ENCODE measurements around the gene PLCL1. TPM values are rescaled to one million over a fixed set of nuclear protein-coding genes. Genes with fewer than 3 reads are reported as not detected.
A peak's percentile ranks its signal among the peaks of the same experiment; 100 is the strongest.

The PLCL1 gene
- total RNA-seq, 2 donors from 2014 or later: 2.0 to 2.9 TPM

DNA sequence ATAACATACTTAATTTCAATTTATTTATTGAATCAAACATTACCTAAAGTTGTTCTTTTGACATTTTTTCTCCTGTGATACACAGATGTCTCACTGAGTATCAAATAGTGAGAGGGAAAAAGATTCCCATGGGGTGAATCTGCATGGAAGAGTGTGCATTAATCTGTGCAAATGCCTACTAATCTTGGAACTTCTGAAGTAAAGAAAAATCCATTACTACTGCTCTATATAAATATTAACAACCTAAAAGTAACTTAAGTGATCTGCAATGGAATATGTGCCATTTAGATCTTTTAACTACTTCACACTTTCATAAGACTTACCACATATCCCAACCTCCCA, 125.5 kb downstream of the PLCL1 start:
- H3K27me3 ChIP-seq: no peaks in the 10 kb centered on the region
- no peak overlapping the region for H3K4me3 ChIP-seq
- no peaks in the 10 kb centered on the region for H3K4me1 ChIP-seq
- DNase-seq: no peak
- no peak for TF ChIP-seq POLR2A (IDR thresholded peaks at IDR 0.05)
- TF ChIP-seq, protein P1, sequence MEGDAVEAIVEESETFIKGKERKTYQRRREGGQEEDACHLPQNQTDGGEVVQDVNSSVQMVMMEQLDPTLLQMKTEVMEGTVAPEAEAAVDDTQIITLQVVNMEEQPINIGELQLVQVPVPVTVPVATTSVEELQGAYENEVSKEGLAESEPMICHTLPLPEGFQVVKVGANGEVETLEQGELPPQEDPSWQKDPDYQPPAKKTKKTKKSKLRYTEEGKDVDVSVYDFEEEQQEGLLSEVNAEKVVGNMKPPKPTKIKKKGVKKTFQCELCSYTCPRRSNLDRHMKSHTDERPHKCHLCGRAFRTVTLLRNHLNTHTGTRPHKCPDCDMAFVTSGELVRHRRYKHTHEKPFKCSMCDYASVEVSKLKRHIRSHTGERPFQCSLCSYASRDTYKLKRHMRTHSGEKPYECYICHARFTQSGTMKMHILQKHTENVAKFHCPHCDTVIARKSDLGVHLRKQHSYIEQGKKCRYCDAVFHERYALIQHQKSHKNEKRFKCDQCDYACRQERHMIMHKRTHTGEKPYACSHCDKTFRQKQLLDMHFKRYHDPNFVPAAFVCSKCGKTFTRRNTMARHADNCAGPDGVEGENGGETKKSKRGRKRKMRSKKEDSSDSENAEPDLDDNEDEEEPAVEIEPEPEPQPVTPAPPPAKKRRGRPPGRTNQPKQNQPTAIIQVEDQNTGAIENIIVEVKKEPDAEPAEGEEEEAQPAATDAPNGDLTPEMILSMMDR (IDR thresholded peaks at IDR 0.05): no peak
- H3K36me3 ChIP-seq (replicated peaks in 1 of 2; ENCODE audit: insufficient read depth in 1 of 2, low read depth in 2 of 2): no peaks in the 10 kb centered on the region
- intact Hi-C loops (cut with DNase I): no loop called here
- no peak overlapping the region for H3K27ac ChIP-seq
- H3K9me3 ChIP-seq: no peaks in the 10 kb centered on the region
- no peak for ATAC-seq

DNA sequence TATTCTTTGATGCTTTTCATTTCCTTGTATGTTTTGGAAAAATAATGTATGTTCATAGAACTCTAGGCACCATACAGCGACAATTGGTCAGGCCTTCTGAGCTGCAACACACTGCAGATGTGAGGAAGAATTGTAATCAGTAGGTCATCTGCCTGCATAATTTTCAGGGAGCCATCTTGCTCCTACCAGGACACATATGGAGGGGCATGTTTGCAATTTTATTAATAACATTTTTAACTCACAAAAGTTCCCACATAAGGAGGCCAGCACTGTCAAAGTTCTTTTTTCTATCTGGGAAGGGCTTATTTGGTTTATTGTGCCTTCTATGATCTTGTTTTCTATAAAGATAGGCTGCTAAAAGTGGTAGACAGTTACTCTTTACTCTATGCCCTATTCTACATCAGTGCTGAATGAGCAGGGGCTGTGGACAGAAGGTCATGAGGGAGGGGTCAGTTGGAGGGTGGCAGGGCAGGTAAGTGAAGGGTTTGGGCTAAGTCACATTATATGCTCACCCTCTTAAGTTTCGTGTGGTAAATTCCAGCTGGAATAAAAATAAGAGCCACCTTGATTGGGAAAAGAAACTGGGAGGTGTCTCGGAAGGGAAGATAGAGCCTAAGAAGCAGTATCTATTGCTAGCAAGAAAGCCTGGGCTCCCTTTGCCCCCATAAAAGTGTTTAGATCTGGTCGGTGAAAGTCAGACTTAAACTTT, 126.3 kb downstream of the PLCL1 start:
- Histone ChIP-seq H3K27me3 (no peaks in the 10 kb centered on the region), H3K27ac (no peak overlapping the region), H3K36me3 (replicated peaks in 1 of 2; ENCODE audit: insufficient read depth in 1 of 2, low read depth in 2 of 2) (no peaks in the 10 kb centered on the region), H3K4me3 (no peak overlapping the region), H3K9me3 (no peaks in the 10 kb centered on the region), H3K4me1 (no peaks in the 10 kb centered on the region)
- no peak for TF ChIP-seq POLR2A (IDR thresholded peaks at IDR 0.05)
- TF ChIP-seq, protein P1 (IDR thresholded peaks at IDR 0.05): no peak
- ATAC-seq (no peak), DNase-seq (no peak)
- intact Hi-C loops (cut with DNase I): no loop called here
- WGBS, 2 donors: 74 to 80% methylated on average over 4 of the region's 4 CpGs

DNA sequence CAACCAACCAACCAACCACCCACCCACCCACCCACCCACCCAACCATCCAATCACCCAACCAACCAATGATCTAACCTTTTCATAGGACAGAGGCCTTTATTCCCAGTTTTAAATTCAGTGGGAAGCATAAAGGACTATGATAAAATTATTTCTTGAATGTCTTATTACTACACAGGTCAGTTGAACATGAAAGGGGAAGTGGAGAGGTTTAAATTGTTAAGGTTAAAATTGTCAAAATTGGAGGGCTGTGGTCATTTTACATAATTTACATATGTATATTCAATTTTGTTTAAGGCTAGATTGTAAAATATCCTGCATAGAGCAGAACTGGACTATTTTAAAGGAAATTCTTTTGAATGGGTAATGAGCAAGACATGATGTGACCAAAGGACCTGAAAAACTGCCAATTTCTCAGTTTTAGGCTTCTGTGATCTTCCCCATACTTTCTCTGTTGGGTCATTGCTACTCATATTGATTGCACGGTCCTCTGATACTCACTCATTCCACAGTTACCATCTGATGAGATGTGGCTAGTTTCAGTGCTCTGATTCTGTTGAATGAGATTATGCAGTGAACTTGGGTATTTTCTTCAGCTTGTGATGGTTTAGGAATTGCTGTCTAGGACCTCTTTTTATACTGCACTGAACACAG, 127.4 kb downstream of the PLCL1 start:
- WGBS, 2 donors: 48 to 83% methylated on average over 1 of the region's 1 CpG
- Histone ChIP-seq H3K4me3 (no peak overlapping the region), H3K4me1 (no peaks in the 10 kb centered on the region), H3K27ac (no peak overlapping the region), H3K27me3 (no peaks in the 10 kb centered on the region), H3K9me3 (no peaks in the 10 kb centered on the region), H3K36me3 (replicated peaks in 1 of 2; ENCODE audit: insufficient read depth in 1 of 2, low read depth in 2 of 2) (no peaks in the 10 kb centered on the region)
- no peak for DNase-seq
- peak; percentile 35 for ATAC-seq
- intact Hi-C loops (cut with DNase I): no loop called here
- TF ChIP-seq, protein P1 (IDR thresholded peaks at IDR 0.05): no peak
- TF ChIP-seq POLR2A (IDR thresholded peaks at IDR 0.05): no peak

DNA sequence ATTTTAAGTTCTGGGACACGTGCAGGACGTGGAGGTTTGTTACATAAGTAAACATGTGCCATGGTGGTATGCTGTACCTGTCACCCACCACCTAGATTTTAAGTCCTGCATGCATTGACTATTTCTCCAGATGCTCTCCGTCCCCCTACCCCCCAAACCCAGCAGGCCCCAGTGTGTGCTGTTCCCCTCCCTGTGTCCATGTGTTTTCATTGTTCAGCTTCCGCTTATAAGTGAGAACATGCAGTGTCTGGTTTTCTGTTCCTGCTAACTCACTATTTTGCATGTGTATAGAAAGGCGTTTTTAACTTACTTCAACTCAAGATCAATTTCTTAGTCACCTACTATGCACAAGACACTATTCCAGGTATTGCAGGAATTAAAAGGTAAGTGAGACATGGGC, 128.0 kb downstream of the PLCL1 start:
- Histone ChIP-seq H3K27me3 (no peaks in the 10 kb centered on the region), H3K36me3 (replicated peaks in 1 of 2; ENCODE audit: insufficient read depth in 1 of 2, low read depth in 2 of 2) (no peaks in the 10 kb centered on the region), H3K9me3 (no peaks in the 10 kb centered on the region), H3K27ac (no peak overlapping the region), H3K4me1 (no peaks in the 10 kb centered on the region), H3K4me3 (no peak overlapping the region)
- intact Hi-C loops (cut with DNase I): no loop called here
- WGBS, 2 donors: 88 to 90% methylated on average over 5 of the region's 5 CpGs
- TF ChIP-seq, protein P1 (IDR thresholded peaks at IDR 0.05): no peak
- no peak for TF ChIP-seq POLR2A (IDR thresholded peaks at IDR 0.05)
- ATAC-seq (no peak), DNase-seq (no peak)
